Gastroesophageal sphincter (tissue), 4 donors: ENCODE measurements around the gene PGGT1B. TPM values are rescaled to one million over a fixed set of nuclear protein-coding genes. Genes with fewer than 3 reads are reported as not detected.

Source experiments
- ATAC-seq: fragments of 150-250 bp; one replicate; pipeline ENCODE4 v1.9.1; 2016; ENCODE audit warnings: mild to moderate bottlenecking, moderate library complexity
- H3K27ac ChIP-seq, 4 donors: fragments of 200-600 bp; sonication (generic) in 3 of 4; 1 replicate in 3 of 4; 2 replicates in 1 of 4; pipeline ENCODE4 v1.5.1; 2016 to 2019
- H3K27me3 ChIP-seq: fragments of 200-600 bp; sonication (generic); one replicate; pipeline ENCODE4 v1.5.1; 2019
- H3K36me3 ChIP-seq, 2 donors: fragments of 200-600 bp; sonication (generic); one replicate each; pipeline ENCODE4 v1.5.1; 2019; ENCODE audit warnings: control low read depth in 1 of 2
- H3K4me1 ChIP-seq, 3 donors: fragments of 200-600 bp; sonication (generic); 1 replicate in 2 of 3; 2 replicates in 1 of 3; pipeline ENCODE4 v1.5.1; 2016 to 2019; ENCODE audit warnings: control low read depth in 2 of 3
- H3K4me3 ChIP-seq, 2 donors: fragments of 200-600 bp; sonication (generic); one replicate each; pipeline ENCODE4 v1.5.1; 2019; ENCODE audit warnings: mild to moderate bottlenecking in 1 of 2, moderate library complexity in 1 of 2
- H3K9me3 ChIP-seq, 3 donors: fragments of 200-600 bp; sonication (generic); one replicate each; pipeline ENCODE4 v1.5.1; 2017 to 2019; ENCODE audit warnings: control low read depth in 2 of 3
- CTCF ChIP-seq, 4 experiments: fragments of 200-600 bp in 2 of 4; fragments of 450-650 bp in 2 of 4; sonication (generic) in 1 of 4; IDR thresholded peaks; one replicate each; pipeline ENCODE4 v1.5.1; 2017 to 2019; ENCODE audit warnings: antibody characterized with exemption in 4 of 4, mild to moderate bottlenecking in 2 of 4, moderate library complexity in 2 of 4
- EP300 ChIP-seq: sonication (generic); formaldehyde crosslinking; IDR thresholded peaks from one replicate; pipeline ENCODE4 v1.6.1; 2017; ENCODE audit warnings: antibody characterized with exemption, mild to moderate bottlenecking
- POLR2A ChIP-seq, 2 donors: fragments of 450-650 bp; IDR thresholded peaks; one replicate each; pipeline ENCODE4 v1.6.1; 2017; ENCODE audit warnings: antibody characterized with exemption in 2 of 2, mild to moderate bottlenecking in 2 of 2, moderate library complexity in 1 of 2
- POLR2AphosphoS5 ChIP-seq: sonication (generic); formaldehyde crosslinking; IDR thresholded peaks from one replicate; pipeline ENCODE4 v1.6.1; 2017; ENCODE audit warnings: antibody characterized with exemption
- WGBS, 2 donors: methylation state at CpG; one replicate each; pipeline ENCODE4 v1.1.5; 2018; ENCODE audit warnings: low coverage in 1 of 2; 5-methylcytosine and 5-hydroxymethylcytosine counted together
- total RNA-seq, 4 donors: library from RNA; depleted of rRNA; stranded (reverse); fragments of >200 nt; gene quantifications; one replicate each; pipeline ENCODE4 v1.1.0, GENCODE V29; 2016

PGGT1B gene
- total RNA-seq, 4 donors from 2014 or later = 9.9 to 14.9 (median 11.6) TPM

GRCh38 chr5:115272297-115272958 is 9.8 kb upstream of the PGGT1B start:
- ATAC-seq = no peak
- Histone ChIP-seq H3K9me3 (no peaks in the 10 kb centered on the region), H3K27ac (no peak overlapping the region), H3K4me1 (no peaks in the 10 kb centered on the region), H3K27me3 (no peaks in the 10 kb centered on the region), H3K4me3 (no peak overlapping the region), H3K36me3 (peaks cover 0 to 63% of the 10 kb centered on the region in 2 donors)
- 87 to 92% methylated on average over 3 of the region's 3 CpGs for WGBS, 2 donors
- TF ChIP-seq CTCF (IDR thresholded peaks at IDR 0.05) (no peak), EP300 (no peak), POLR2AphosphoS5 (no peak), POLR2A (IDR thresholded peaks at IDR 0.05) (no peak)

GRCh38 chr5:115271295-115272050 is 8.8 kb upstream of the PGGT1B start:
- Histone ChIP-seq H3K4me1 (no peaks in the 10 kb centered on the region), H3K4me3 (no peak overlapping the region), H3K9me3 (no peaks in the 10 kb centered on the region), H3K27me3 (no peaks in the 10 kb centered on the region), H3K27ac (no peak overlapping the region), H3K36me3 (peaks cover 0 to 71% of the 10 kb centered on the region in 2 donors)
- TF ChIP-seq POLR2A (IDR thresholded peaks at IDR 0.05) (no peak), CTCF (IDR thresholded peaks at IDR 0.05) (no peak), EP300 (no peak)
- no peak for ATAC-seq
- 67 to 88% methylated on average over 1 to 3 of the region's 6 CpGs for WGBS, 2 donors

GRCh38 chr5:115267617-115268016 is 4.9 kb upstream of the PGGT1B start:
- no peak for TF ChIP-seq EP300
- no peak for TF ChIP-seq POLR2AphosphoS5
- TF ChIP-seq CTCF (IDR thresholded peaks at IDR 0.05) = no peak
- TF ChIP-seq POLR2A (IDR thresholded peaks at IDR 0.05) = no peak
- no peak for ATAC-seq
- Histone ChIP-seq H3K27me3 (no peaks in the 10 kb centered on the region), H3K9me3 (no peaks in the 10 kb centered on the region), H3K4me1 (no peaks in the 10 kb centered on the region), H3K36me3 (peaks cover 0 to 51% of the 10 kb centered on the region in 2 donors), H3K27ac (no peak overlapping the region), H3K4me3 (no peak overlapping the region)

GRCh38 chr5:115265220-115265619 is 2.5 kb upstream of the PGGT1B start:
- Histone ChIP-seq H3K4me3 (no peak overlapping the region), H3K27ac (no peak overlapping the region), H3K9me3 (no peaks in the 10 kb centered on the region), H3K36me3 (peaks cover 0 to 36% of the 10 kb centered on the region in 2 donors), H3K27me3 (no peaks in the 10 kb centered on the region), H3K4me1 (peaks cover 5 to 19% (median 8%) of the 10 kb centered on the region in 3 donors)
- 90 to 96% methylated on average over 6 to 13 of the region's 13 CpGs for WGBS, 2 donors
- no peak for ATAC-seq
- TF ChIP-seq CTCF (IDR thresholded peaks at IDR 0.05) (no peak), POLR2AphosphoS5 (no peak), POLR2A (IDR thresholded peaks at IDR 0.05) (no peak), EP300 (no peak)

- no peaks in the 10 kb centered on the region for H3K27me3 ChIP-seq
- no peak overlapping the region for H3K4me3 ChIP-seq
- no peaks in the 10 kb centered on the region for H3K9me3 ChIP-seq
- H3K4me1 ChIP-seq = peaks cover 5 to 22% (median 8%) of the 10 kb centered on the region in 3 donors
- H3K36me3 ChIP-seq = peaks cover 0 to 34% of the 10 kb centered on the region in 2 donors
- no peak for TF ChIP-seq CTCF (IDR thresholded peaks at IDR 0.05)
- no peak for TF ChIP-seq EP300
- TF ChIP-seq POLR2A (IDR thresholded peaks at IDR 0.05) = no peak
- no peak for TF ChIP-seq POLR2AphosphoS5
- no CpG with 5 or more reads among the region's 13 CpGs for whole genome bisulfite sequencing, 2 donors
- no peak for ATAC-seq
- no peak overlapping the region for H3K27ac ChIP-seq
Observed at GRCh38 chr5:115264786-115265185, 2.1 kb upstream of the PGGT1B start.
